UCSD-AML1 (cell line): ENCODE results near the gene PPP4R3B.

Source experiments
- DNase-seq: peaks from one replicate; lab custom pipeline; 2025; ENCODE audit not compliant: unreplicated experiment; lab: John Stamatoyannopoulos, UW

PPP4R3B gene

DNA sequence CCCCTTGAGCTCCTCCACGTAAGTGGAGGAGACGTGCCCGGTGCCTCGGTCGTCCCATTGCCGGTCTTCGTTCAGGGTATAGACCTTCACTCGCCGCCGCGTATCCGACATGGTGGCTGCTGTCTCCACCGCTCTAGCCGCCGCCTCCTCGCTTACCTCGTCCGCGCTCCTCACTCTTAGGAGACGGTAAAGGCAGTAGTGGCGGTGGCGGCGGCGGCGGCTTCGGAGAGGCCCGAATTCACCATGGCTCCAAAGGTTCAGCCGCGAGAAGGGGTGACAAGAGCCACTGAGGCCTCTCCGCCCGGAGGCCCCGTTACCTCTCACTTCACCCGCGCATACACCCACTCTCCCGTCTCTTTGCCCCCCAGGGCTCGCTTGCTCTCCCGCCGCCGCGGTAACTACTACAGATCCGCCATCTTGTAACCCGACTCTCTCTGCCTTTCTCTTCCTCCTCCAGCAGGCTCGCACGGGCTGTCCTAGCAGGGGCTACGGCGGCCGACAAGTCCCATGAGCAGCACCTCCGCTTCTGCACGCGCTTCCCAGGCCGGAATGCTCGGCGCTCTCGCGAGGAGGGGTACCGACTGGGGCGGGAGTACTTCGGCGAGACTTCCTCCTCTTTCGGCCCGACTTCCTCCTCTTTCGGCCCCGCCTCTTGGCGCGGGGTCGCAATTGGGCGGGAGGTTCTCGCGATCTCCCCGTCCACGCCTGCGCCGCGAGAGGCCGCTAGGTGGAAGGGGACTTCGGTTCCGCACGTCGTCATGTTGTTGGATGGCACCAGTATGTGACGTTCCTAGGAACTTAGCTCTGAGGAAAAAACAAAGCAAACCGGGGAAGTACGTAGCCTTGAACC, at the start of gene PPP4R3B:
TSS of gene PPP4R3B (minus strand) at position 448 of the 850 bp plus-strand sequence. CDS start at position 111, 337 bp downstream.
- peak; percentile 99 for DNase-seq

DNA sequence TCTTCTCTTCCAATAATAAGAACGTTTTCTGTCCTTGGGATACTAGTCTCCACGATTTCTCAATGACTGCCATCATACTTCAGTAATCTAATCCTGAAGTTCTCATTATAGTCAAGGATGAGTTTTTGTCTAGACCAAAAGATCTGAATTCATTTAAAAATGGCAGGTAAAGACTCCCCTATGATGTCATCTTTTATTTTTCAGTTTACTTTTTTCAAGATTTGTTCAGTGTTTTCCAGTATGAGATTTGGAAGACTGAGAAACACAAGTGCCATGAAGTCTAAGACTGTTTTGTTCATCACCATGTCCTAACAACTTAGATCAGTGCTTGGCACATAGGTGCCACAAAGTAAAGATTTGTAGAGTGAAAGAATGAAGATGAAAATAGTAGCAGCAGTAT, 35.8 kb upstream of the PPP4R3B start:
- no peak for DNase-seq

DNA sequence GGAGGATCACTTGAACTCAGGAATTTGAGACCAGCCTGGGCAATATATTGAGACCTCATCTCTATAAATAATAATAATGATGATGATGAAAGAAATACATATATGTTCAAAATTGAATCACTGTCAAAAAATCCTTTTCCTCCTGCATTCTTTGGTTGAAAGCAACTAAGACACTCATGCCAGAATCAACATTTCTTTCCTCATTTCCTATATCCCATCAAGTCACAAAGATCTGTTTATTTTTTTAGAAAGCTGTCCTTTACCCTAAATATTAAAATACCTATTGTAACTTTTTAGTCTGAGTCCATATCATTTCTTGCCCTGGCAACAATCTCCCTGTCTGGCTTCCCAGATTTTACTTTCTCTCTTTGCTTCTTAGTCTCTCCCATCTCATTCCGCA, 31.8 kb upstream of the PPP4R3B start:
- no peak for DNase-seq

DNA sequence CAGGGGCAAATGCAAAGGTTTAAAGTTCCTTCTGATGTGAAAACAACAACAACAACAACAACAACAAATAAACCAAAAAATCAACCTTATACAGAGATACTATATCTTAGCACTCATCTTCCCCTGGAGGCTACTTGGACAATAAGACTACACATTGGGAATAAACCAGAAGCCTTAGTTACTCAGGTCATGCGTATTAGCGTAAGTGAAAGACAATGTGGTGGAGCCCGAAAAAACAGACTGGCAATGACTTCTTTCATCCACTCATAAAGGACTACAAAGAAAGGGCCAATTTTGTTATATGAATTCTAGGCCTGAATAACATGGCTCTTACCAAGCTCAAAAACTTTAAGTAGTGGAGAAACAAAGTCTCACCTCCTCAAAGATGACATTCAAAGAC, 19.4 kb upstream of the PPP4R3B start:
- DNase-seq = no peak

DNA sequence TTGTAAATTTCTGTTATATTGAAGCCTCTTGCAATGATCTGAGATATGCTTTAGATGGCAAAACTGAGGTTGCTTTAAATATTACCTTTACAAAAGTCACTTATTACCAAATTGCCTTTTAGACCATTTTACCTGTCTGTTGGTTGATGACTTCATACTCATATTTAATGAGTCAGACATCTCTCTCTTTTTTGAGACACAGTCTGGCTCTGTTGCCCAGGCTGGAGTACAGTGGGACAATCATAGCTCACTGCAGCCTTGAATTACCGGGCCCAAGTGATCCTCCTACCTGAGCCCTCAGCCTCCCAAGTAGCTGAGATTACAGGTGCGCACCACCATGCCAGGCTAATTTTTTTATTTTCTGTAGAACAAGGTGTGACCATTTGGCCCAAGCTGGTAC, 11.5 kb upstream of the PPP4R3B start:
- DNase-seq = no peak

DNA sequence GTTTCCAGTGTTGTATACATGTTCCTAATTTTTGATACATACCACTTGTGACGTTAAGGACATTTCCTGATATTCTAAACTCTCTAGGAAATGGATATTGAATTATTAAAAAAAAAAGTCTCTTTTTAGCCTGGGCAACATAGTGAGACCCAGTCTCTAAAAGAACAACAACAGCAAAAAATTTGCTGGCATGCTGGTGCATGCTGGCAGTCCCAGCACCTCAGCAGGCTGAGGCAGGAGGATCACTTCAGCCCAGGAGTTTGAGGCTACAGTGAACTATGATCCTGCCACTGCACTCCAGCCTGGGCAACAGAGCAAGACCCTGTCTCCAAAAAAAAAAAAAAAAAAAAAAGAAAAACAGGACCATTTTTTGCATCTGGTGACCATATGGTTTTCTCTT, 10.5 kb upstream of the PPP4R3B start:
- DNase-seq = no peak

DNA sequence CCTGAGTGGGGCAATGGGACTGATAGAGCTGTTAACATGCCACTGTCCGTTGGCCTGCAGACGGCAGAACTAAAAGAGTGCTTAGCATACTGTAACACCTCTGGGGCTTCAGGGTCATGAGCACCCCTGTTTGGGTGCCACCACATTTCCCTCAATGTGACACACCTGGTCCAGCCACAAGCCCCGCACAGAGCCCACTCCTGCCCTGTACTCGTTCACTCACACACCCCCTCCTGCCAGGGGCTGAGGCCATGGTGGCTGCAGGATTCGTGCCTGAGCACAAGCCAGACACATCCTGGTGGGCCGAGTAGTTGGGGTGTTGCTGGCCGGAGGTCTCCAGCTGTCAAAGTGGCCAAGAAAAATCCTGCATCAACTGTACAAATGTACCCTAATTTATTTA, 4.4 kb upstream of the PPP4R3B start:
- no peak for DNase-seq

DNA sequence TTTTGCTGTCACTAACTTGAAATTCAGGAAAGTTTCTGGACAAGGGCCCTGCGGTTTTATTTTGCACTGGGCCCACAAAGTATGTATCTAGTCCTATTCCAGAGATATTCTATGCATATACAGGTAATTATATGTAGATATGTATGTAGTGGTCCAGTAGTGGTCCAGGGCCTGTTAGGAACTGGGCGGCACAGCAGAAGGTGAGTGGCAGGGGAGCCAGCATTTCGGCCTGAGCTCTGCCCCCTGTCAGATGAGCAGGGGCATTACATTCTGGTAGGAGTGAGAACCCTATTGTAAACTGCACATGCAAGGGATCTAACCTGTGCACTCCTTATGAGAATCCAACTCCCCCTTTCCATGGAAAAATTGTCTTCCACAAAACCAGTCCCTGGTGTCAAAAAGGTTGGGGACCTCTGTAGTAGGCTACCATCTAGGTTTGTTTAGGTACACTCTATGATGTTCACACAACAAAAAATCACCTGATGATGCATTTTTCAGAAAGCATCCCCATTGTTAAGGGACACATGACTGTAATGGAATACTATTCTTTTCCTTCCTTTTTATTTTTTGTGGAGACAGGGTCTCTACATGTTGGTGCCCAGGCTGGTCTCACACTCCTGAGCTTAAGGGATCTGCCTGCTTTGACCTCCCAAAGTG, 2.8 kb upstream of the PPP4R3B start:
- no peak for DNase-seq

DNA sequence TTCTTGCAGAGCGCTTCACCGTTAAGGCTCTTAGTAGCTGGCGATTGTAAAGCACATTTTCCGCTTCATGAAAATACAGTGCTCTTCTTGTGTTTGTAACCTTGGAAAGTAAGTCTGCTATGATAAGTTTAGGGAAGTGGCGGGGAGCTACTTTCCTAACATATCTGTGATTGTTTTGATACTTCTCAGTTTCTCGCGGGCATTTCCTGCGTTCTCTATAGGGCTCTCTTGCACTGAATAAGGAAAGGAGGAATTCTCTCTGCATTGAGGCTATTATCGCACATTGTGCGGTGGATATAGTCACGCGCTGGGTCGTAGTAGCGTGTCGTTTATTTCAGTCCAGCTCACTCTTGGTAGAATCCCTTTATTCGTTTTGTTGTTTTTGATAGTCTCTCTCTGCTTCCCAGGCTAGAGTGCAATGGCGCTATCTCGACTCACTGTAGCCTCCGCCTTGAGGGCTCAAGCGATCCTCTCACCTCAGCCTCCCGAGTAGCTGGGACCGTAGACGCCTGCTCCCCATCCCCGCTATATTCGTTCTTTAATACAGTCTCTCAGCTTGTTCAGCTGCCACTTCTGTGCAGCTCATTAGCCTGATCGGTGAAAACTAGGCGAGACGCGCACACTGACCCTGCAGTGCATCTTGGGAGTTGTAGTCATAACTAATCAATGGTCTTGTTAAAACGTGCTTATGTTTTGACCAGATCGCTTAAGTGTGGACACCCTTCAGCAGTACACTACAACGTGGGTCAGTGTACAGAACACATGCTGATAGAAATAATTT, 1.0 kb upstream of the PPP4R3B start:
- peak; percentile 42 for DNase-seq

DNA sequence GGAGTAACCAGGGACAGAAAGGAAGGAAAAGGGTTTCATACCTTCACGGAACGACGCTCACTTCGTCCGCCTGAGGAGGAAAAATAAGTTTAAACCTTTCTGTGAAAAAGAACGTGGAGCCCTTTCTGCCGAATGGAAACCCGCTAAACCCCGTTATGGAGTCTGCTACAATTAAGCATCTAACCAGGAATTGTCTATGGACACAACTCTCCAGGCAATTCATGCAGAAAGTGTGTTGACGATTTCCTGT, 528 bp upstream of the PPP4R3B start:
- no peak for DNase-seq

DNA sequence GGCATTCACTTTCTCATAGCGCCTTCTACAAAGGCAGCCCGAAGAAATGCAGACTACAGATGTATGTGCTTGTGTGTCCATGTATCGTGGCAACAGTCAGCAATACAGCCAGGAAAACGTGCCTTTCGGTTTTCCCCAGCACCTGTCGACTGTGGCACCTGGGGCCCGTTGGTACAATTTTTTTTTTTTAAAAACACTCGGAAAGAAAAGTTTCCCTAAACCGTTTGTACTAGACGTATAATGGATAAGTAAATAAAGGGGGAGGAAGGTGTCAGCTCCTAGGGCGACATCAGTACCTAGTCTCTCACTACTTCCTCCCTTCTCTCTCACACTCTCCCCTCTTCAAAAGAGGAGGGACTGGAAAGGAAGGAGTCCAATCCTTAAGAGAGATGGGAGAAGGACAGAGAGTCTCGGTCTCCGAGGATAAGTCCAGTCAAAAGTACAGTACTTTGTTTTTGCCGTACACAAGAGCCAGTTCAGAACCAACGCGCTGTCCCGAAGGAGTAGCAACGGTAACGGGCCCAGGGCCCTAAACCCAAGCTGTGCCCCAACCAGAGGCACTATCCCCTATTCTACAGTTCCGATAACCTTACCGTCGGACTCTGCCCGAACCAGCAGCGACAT, 759 bp downstream of the PPP4R3B start:
- DNase-seq = peak; percentile 34

DNA sequence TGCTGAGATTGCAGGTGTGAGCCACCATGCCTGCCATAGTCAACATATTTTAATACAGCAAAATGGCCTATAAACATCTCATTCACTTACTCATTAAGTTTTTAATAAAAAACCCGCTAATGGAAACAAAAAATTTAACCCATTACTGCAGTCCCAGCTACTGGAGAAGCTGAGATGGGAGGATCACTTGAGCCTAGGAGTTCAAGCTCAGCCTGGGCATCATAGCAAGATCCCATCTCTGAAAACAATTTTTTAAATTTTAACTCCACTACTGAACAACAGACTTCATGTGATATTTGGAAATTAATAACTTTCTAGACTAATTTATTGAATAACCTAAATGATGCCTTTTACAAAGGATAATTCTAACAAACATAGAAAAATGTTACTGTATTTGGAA, 5.4 kb downstream of the PPP4R3B start:
- DNase-seq = no peak

DNA sequence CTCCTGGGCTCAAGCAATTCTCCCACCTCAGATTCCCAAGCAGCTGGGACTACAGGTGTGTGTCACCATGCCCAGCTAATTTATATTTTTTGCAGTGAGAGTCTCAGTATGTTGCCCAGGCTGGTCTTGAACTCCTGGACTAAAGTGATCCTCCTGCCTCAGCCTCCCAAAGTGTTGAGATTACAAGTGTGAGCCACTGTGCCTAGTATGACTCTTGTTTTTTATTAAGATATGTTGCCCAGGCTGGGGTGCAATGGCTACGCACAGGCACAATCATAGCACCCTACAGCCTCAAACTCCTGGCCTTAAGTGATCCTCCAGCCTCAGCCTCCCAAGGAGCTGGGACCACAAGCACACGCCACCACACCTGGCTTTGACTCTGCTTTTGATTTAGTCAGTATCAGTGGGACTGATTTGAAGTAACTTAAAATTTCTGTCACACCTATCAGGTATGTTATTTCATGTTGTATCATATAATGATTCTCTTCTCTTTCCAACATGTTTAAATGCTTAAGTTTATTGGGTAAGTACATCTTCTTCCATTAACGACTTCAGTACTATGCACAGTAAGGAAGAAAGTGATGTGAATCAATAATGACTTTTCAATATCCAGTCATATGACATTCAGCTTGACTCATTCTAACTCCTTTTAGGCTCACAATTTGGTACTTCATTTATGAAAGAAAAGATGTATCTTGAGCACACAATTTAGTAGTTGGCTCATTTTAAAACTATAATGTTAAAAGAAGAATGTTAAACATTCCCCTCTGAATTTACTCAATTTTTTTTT, 6.3 kb downstream of the PPP4R3B start:
- no peak for DNase-seq

DNA sequence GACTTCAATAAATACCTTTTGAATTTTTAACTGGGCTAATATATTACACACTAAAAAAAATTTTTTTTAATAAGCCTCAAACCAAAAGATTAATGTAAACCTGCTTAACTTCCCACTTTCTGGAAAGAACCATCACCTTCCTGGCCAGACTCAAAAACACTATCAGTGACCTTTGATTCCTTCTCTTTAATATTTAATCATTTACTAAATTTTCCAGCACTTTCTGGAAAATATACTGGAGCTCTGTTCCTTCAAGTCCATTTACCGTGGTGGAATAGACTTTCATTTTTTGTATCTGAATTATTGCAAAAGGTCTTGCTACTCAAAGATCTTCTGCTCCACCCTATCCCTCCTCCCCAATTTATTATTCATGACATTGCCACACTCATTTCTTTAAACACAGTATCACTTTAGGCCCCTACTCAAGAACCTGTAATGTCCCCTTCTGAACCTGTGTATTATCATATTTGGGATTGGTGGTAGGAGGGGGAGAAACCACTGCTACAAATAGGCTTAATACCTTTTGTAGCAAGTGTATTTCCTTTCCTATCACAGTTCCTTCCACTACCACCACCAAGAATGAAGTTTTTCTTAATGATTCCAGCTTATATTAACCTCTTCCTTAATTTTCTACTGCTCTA, 7.4 kb downstream of the PPP4R3B start:
- DNase-seq = no peak

DNA sequence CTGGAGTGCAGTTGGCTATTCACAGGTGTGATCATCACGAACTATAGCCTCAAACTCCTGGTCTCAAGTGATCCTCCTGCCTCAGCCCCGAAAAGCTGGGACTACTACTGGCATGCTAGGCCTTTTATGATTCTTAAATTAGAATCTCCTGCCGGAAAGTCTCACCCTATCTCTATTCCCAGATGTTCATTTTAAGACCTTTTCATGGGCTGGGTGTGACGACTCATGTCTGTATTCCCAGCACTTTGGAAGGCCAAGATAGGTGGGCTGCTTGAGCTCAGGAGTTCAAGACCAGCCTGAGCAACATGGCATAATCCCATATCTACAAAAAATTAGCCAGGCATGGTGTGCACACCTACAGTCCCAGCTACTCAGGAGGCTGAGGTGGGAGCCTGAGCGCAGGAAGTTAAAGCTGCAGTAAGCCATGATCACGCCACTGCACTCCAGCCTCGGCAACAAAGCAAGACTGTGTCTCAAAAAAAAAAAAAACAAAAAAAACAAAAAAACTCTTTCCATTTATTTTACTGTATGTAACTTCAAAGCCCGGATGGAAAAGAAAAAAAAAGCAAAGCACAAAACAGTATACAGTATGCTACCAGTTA, 8.1 kb downstream of the PPP4R3B start:
- no peak for DNase-seq

DNA sequence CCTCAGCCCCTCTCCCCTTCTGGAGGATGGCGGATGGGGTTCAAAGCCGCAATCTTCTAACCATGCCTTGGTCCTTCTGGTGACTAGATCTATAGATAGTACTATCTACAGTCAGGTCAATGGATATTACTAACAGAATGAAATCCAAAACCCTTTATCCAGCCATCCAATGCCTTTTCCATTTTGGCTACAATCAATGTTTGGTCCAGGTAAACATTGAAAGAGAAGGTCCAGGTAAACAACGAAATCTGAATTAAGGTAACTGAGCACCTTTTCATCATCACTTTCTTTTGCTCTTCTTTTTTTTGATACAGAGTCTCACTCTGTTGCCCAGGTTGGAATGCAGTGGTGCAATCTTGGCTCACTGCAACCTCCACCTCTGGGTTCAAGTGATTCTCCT, 9.7 kb downstream of the PPP4R3B start:
- DNase-seq = no peak

DNA sequence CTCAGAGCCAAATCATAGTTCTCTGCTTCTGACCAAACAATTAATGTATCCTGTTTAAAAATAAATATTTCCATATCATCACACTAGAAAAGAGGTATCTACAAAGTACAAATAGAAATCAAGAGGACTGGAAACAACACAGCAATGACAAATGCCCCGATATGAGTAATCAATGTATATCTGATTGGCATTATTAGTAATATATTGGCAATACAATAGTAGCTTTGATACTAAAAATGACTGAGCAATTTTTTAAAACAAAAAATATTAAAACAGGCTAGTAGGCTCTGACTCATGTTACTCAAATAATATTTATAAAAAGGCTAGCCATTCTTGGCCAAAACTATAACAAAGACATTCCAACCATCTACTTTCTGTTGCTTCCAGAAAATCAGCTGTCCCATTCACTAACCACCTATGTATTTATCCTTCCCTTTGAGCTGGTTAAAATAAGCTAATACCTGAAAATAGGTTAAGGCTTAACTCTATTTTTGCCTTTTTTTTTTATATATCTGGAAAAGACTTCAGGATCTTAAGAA, 13.3 kb downstream of the PPP4R3B start:
- no peak for DNase-seq

DNA sequence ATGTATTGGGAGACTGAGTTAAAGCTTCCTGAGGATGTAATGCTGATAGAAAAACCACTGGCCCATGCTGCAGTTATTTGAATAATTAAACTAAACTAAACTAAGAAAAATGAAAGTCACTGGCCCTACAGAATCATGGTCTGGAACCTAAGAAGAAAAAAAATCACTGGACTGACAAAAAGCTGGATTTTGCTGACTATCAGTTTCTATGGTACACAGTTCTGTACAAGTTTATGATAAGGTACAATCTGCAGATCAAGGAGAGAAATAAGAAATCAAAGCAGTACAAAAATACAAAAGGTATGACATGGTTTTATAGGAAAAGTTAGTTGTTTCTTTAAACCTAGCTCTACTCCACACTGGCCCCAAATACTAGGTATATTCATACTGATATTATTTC, 15.6 kb downstream of the PPP4R3B start:
- no peak for DNase-seq

DNA sequence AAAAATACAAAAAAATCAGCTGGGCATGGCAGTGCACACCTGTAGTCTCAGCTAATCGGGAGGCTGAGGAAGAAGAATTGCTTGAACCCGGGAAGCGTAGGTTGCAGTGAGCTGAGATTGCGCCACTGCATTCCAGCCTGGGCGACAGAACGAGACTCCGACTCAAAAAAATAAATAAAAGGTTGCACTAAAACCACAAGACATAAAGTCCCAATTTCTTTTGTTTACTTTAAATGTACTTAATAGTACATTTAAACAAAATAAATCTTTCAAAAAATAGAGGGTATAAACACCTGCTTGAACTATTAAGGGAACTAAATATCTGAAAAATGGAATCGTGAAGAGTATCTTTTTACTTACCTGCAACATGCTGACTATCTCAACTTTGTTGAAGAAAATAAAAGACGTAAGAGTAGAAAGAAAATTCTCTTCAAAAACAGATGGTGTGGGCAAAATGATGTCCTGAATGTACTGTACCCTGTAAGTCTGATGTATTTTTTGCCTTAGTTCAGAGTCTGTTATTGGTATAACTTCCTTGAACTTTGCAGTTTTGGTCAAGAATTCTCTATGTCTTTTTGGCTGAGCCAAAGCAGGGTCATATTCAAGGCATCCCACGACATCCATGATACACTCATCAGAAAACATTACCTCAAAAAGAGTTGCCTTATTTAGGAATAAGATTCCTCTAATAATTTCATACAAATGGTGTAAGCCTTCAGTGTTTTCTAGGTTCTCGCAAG, 19.2 kb downstream of the PPP4R3B start:
- DNase-seq = no peak
